ENCODE measurements around the gene DPYSL5. TPM values are rescaled to one million over a fixed set of nuclear protein-coding genes. Genes with fewer than 3 reads are reported as not detected.

DPYSL5 gene
- total and polyA plus RNA-seq, 10 of the 15 experiments (the other 5 are each of a cell fraction or from before 2014, with no cell fraction given): not detected

GRCh38 chr2:26925100-26925791 is 77.3 kb downstream of the DPYSL5 start:
- no peaks in the 10 kb centered on the region for H4K20me1 ChIP-seq (ENCODE audit: control insufficient read depth, insufficient read depth)
- H3K4me3 ChIP-seq: no peak overlapping the region
- no peaks in the 10 kb centered on the region for H3K9me3 ChIP-seq (replicated peaks; ENCODE audit: control insufficient read depth, insufficient read depth, low read length)
- H3K9ac ChIP-seq (ENCODE audit: control insufficient read depth, insufficient read depth, low read length): no peak overlapping the region
- no peak overlapping the region for H3K4me2 ChIP-seq (ENCODE audit: control insufficient read depth, insufficient read depth)
- ChIA-PET SMC1A (ENCODE audit: uncharacterized antibody, unreplicated experiment) (interaction anchor here (1.5 kb wide), 1 partner anchor 79 kb away, joined by 3 read pairs; no protein-coding TSS in a partner anchor), CTCF (interaction anchor here (1.5 to 2.0 kb wide), 2 partner anchors 36 to 80 kb away, joined by 4 to 11 read pairs; no protein-coding TSS in a partner anchor), RAD21 (ENCODE audit: unreplicated experiment) (no interaction called here), POLR2A (no interaction called here)
- no peak for ATAC-seq
- intact Hi-C loops (cut with micrococcal nuclease; ENCODE audit: unreplicated experiment) (no loop called here), in situ Hi-C loops (cut with MboI) (no loop called here)
- no peak for DNase-seq (ENCODE audit: low read depth, low spot score)
- no peak overlapping the region for H3K27ac ChIP-seq (ENCODE audit: control insufficient read depth, insufficient read depth)
- WGBS (ENCODE audit: insufficient coverage, insufficient replicate concordance, low lambda C conversion rate, missing lambda C conversion rate): 22% methylated on average over 9 of the region's 9 CpGs
- FAIRE-seq: no peak
- no TSS peak for BruUV-seq (replicated peaks)
- H3K79me2 ChIP-seq (ENCODE audit: control insufficient read depth, insufficient read depth, low read length): no peaks in the 10 kb centered on the region
- H3K27me3 ChIP-seq (replicated peaks in 1 of 2; ENCODE audit: control insufficient read depth in 2 of 2, insufficient read depth in 2 of 2, low read length in 1 of 2): peaks cover 0 to 1% of the 10 kb centered on the region in 2 experiments; a peak in 1 of 4 replicates
- no peak overlapping the region for H2AFZ ChIP-seq (ENCODE audit: control insufficient read depth, low read depth, low read length)
- no peaks in the 10 kb centered on the region for H3K4me1 ChIP-seq (ENCODE audit: control insufficient read depth, insufficient read depth, low read length)
- no peak for TF ChIP-seq CHD4 (IDR thresholded peaks at IDR 0.05)
- TF ChIP-seq NR2C1 (IDR thresholded peaks at IDR 0.05): no peak
- no peak for TF ChIP-seq TBL1XR1 (IDR thresholded peaks at IDR 0.05; ENCODE audit: low read depth, low read length)
- no peak for TF ChIP-seq ZBTB40 (IDR thresholded peaks at IDR 0.05; ENCODE audit: borderline replicate concordance)
- TF ChIP-seq MLLT1 (IDR thresholded peaks at IDR 0.05): no peak
- TF ChIP-seq TARDBP (IDR thresholded peaks at IDR 0.05; ENCODE audit: borderline replicate concordance): no peak
- no peak for TF ChIP-seq ZBTB11 (CRISPR knock-in tag; IDR thresholded peaks at IDR 0.05)
- no peak for TF ChIP-seq E4F1 (IDR thresholded peaks at IDR 0.05; ENCODE audit: borderline replicate concordance, partially characterized antibody)
- H3K36me3 ChIP-seq (ENCODE audit: control insufficient read depth in 2 of 2, insufficient read depth in 2 of 2, low read length in 1 of 2): no peaks in the 10 kb centered on the region

Measured in GM12878 (cell line).